GM18519 (cell line): ENCODE measurements around the gene SSNA1.

Source experiments
- ATAC-seq: cut with Tn5 transposase; IDR thresholded peaks from one replicate; pipeline ENCODE4 v1.9.1; 2021; ENCODE audit warnings: mild to moderate bottlenecking, moderate library complexity; ENCODE audit not compliant: unreplicated experiment, low FRiP score

Gene SSNA1

DNA sequence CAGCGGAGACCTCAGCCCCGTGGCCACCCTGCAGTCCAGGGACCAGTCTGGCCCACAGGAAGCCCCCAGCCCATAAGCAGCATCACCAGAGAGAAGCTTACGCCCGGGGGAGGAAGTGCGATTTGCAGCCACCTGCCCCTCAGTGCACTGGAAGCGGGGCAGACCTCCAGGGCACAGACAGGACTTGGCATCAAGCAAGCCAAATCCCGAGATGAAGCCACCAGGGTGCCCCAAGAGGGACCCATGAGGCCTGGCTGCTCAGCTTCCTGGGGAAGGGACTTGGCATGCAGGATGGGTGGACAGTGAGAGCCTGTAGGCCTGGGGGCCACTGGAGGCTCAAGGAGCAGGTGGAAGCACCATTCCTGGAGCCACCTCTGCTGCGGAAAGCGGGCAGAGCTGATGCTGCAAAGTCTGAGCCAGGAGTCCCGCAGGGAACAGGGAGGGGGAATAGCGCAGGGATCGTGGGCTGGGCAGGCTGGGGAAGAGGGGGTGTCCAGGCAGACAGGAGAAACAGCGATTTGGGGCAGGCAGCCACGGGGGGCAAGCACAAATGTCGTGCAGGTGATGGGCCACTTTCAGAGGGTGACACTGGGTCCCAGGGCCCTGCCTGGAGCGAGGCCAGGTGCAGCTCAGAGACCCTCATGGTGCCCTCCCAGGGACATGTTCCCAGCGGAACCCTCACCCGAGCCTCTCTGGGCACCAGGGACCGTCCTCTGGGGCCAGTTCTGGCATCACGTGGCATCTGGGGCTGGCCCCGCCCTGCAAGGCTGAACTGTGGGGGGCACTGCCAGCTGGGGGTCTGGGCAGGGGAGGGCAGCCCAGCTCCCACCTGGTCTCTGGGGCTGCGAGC, 21.9 kb upstream of the SSNA1 start:
- ATAC-seq, result no peak

DNA sequence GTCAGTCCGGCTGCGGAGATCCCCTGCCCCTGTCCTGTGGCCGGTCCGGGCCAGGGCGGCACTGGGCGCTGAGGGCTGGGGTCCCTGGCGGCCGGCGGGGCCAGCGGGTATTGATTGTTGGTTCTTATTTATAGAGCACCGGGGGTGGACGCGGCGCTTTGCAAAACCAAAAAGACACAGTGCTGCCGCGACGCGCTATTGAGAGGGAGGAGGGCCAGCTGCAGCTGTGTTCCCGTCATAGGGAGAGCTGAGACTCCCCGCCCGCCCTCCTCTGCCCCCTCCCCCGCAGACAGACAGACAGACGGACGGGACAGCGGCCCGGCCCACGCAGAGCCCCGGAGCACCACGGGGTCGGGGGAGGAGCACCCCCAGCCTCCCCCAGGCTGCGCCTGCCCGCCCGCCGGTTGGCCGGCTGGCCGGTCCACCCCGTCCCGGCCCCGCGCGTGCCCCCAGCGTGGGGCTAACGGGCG, 21.2 kb upstream of the SSNA1 start:
- no peak for ATAC-seq

DNA sequence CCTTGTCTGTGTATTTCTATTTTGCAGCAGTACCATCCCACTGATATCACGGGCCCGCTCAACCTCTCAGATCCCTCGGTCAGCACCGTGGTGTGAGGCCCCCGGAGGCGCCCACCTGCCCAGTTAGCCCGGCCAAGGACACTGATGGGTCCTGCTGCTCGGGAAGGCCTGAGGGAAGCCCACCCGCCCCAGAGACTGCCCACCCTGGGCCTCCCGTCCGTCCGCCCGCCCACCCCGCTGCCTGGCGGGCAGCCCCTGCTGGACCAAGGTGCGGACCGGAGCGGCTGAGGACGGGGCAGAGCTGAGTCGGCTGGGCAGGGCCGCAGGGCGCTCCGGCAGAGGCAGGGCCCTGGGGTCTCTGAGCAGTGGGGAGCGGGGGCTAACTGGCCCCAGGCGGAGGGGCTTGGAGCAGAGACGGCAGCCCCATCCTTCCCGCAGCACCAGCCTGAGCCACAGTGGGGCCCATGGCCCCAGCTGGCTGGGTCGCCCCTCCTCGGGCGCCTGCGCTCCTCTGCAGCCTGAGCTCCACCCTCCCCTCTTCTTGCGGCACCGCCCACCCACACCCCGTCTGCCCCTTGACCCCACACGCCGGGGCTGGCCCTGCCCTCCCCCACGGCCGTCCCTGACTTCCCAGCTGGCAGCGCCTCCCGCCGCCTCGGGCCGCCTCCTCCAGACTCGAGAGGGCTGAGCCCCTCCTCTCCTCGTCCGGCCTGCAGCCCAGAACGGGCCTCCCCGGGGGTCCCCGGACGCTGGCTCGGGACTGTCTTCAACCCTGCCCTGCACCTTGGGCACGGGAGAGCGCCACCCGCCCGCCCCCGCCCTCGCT, 20.5 kb upstream of the SSNA1 start:
- no peak for ATAC-seq

DNA sequence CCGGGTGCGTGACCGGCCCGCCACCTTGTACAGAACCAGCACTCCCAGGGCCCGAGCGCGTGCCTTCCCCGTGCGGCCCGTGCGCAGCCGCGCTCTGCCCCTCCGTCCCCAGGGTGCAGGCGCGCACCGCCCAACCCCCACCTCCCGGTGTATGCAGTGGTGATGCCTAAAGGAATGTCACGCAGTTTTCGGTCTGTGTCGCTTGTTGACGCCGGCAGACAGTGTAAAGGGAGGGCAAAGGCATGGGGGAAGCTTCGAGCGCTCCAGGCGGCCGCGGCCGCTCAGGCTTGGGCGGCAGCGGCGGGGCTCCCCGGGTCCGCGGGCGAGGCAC, 19.9 kb upstream of the SSNA1 start:
- ATAC-seq, result no peak

DNA sequence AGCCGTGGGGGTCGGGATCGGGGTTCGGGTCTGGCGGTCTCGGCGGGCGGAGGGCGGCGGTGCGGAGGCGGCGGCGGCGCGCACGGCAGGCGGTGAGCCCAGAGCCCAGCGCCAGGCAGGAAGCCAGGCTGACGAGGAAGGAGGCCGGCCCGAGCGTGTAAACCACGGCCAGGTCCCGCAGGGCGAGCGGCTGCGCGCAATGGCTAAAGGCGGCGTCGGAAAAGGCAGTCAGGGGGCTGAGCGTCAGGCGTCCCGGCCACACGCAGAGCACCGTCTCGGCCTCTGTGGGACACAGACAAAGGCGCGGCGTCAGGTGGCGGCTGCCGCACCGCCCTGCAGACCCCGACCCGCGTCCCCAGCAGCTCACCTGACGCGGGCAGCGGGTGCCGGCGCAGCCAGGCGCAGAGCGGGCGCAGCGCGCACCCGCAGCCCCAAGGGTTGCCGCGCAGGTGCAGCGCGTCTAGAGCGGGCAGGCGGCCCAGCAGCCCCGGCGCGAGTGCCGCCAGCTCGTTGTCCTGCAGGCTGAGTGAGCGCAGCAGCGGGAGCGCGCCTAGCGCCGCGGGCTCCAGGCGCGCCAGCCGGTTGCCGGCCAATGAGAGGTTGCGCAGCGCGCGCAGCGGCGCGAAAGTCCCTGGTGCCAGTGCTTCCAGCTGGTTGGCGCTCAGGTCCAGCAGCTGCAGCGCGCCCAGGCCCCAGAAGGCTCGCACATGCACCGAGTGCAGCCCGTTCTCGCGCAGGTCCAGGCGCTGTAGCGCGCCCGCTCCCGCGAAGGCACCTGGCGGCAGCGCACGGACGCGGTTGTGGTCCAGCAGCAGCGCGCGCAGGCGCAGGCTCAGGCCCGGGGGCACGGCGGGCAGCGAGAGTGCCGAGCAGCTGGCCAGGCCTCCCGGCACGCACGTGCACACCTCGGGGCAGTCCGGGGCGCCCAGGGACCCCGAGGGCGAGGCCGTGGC, 19.3 kb upstream of the SSNA1 start:
- no peak for ATAC-seq

DNA sequence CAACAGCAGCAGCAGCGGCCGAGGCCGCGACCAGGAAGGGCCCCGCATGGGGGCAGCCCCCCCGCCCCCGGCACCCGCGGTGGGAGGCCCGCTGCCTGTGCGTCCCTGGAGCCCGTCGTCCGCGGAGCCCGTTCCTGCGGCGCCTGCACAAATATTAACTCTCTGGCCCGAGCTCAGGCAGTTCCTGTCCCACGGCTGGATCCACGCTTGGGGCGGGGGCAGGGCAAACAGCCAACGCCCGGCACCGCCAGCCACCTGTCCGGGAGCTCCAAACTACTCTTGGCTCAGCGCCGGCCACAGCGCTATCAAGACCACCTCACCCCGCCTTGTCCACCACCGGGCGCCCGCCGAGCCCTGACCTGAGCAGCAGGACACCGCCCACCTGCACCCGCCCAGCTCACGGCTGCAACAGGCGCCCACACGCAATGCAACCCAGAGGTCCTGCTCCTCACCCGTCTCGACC, 18.5 kb upstream of the SSNA1 start, which contains the start of gene LRRC26:
TSS of gene LRRC26 (minus strand) at position 156 of the 463 bp plus-strand sequence. CDS start at position 48, 108 bp downstream.
- no peak for ATAC-seq

DNA sequence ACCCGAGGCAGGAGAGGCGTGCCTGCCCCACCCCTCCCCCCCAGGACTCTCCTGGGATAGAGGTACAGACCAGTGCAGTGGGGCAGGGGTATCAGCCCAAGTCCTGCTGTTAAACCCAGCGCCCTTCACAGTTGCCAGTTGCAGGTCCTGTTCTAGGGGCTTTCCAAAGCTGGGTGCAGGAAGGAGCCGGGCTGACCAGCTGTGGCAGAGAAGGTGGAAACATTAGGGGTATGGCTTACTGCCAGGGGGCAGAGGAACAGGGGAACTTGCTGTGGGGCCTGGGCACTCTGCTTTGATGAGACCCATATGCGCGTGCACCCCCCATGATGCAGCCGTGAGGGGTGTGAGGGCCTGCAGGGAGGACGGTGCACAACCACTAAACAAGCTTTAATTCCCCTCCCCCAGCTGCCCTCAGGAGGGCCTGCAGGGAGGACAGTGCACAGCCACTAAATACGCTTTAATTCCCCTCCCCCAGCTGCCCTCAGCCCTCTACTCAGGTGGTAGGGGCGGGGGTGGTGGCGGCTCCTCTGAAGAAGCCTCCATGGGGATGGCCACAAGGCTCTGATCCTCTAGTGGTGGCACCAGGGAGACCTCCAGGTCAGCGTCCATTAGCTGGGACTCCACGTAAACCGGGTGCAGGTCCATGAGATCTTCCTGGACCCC, 17.9 kb upstream of the SSNA1 start:
- no peak for ATAC-seq

DNA sequence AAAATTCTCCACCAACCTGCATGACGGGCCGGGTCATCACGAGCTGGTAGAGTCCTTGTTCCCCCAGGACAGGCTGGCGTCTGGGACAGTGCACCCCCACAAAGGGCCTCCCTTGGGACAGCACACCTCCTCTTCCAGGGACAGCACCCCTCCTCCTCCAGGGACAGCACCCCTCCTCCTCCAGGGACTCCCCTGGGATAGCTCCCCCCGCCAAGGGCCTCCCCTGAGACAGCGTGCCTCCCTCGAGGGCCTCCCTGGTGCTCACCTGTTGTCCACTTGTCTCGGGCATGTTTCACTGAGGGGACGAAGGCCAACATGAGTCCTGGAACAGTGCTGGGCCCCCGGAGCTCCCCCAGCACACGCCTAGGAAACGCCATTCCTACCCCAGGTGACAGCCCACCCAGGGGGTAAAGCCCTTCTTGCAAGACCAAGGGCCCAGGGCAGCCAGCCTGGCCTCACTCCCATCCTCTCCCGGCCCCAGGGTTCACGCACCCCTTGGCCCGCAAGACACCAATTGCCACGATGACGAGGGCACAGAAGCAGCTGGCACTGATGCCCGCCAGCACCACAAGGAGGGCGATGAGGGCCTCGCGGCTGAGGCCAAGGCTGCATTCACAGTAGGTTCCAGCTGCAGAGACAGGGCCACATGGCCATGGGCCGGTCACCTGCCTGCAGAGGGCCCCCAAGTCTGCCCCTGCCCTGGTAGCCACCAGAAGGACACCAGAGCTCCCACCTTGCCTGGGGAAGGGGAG, 17.2 kb upstream of the SSNA1 start:
- ATAC-seq, result no peak

DNA sequence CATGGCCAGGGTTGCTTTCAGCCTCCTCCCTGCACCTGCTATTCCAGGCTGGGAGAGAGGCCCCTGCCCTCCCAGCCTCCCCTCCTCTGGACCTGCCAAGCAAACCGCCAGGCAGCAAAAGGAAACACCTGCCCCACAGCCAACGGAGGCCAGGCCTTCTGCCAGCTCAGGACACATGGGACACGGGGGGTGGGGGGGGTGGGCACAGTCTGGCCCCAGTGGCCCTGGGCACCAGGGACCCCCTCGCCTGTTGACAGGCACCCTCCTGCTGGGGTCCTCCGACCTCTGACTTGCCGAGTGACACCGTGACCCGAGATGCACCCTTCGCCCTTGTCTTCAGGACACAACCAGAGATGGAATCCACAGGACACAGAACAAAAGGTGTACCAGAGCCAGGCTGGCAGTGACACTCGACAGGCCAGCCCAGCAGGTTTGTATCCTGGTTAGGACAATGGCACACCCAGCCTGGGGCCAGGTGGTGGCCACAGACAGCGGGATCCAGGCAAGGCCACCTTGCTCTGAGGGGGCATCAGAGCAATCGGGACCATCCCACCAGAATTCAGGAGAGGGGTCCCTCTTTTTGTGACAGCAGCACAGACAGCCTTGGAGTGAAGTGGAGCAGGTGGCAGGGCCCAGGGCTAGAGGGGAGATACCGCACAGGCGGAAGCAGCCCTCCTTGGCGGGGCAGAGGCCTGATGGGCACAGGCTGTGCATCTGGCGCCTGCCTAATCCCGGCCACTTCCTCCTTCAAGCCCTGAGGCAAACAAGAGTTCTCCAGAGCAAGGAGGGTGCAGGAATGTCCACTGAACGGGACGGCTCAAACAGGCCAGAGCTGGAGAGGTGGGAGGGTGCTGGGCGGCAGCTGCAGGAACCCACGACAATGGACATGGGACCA, 15.3 kb upstream of the SSNA1 start:
- no peak for ATAC-seq

DNA sequence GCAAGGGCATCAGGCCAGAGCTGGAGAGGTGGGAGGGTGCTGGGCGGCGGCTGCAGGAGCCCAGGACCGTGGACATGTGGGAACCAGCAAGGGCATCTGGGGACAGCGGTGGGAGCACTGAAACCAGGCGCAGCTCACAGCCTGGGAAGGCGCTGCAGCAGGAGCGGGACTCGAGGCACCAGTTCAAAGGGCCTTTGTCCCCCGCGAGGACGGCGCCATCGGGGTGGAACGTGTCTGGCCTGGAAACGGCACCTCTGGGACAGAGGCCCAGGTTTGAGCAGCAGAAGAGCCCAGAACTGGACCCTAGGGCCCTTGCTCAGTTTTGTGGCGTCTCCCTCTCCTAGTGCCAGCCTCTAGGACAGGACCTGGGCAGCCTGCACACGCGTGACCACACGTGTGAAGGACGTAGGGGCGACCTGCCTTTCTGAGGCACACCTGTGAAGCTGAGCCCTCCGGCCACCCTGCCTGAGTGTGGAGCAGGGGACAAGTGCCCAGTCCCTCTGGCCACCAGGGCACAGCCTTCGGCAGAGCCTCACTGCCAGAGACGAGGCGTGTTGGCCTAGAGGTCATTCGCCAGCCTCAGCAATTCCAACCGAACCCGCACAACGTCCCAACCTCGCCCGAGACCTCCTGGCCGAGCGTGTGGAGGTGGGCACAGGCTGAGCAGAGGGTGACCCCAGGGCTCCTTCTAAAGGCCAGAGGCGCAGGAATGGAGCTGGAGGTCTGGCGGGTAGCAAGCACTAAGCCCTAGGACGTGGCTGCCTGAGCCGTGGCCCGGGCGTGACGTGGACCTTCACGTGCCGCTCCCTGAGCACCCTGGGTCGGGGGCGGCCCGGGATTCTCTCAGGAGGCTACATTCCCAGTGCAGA, 14.4 kb upstream of the SSNA1 start:
- no peak for ATAC-seq

DNA sequence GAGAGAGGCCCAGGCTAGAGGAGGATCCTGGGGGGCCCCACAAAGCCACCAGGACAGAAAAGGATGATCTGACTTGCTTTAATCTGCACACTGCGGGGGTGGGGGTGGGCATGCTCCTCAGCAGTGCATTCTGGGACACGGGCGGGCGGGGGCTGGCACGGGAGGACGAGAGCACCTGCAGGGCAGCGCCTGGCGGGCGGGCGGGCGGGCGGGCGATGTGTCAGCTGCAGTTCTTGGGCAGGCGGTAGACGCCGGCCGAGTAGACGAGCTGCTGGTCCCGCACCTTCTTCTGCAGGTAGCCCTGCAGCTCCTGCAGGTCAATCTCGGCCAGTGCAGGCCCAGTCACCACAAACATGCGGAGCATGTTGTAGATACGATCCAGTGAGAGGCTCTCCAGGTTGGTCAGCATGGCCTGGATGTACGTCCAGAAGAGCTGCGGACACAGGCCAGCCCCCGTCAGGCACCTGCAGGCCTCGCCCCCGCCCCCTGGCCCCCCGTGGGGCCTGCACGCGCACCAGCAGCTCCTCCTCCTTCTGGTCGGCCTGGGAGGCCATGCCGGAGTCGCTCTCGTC, 13.7 kb upstream of the SSNA1 start:
- no peak for ATAC-seq

DNA sequence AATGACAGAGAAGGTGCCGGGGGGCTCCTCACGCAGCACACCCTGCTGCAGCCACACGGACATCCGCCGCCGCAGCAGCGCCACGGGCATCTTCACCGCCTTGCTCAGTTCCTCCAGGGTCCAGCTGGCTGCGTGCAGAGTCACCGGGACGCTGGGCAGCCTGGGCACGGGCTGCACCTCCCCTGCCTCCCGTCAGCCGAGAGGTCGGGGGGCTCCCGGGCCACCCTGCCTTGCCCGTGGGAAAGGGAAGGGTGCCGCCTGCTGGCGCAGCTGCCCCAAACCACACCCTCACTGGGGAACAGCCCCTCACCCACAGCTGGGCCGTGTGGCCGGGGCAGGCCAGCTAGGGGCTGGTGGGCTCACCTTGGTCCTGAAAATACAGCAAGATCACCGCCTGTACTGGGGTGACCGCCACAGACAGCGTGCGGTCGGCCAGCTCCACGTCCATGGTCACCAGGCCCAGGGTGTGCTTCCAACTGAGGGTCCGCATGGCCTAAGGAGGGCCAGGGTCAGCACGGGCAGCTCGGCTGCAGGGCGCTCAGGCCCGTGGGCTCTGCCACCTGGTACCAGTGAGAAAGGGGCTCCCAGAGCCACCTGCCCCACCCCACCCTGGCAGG, 13.0 kb upstream of the SSNA1 start:
- no peak for ATAC-seq

DNA sequence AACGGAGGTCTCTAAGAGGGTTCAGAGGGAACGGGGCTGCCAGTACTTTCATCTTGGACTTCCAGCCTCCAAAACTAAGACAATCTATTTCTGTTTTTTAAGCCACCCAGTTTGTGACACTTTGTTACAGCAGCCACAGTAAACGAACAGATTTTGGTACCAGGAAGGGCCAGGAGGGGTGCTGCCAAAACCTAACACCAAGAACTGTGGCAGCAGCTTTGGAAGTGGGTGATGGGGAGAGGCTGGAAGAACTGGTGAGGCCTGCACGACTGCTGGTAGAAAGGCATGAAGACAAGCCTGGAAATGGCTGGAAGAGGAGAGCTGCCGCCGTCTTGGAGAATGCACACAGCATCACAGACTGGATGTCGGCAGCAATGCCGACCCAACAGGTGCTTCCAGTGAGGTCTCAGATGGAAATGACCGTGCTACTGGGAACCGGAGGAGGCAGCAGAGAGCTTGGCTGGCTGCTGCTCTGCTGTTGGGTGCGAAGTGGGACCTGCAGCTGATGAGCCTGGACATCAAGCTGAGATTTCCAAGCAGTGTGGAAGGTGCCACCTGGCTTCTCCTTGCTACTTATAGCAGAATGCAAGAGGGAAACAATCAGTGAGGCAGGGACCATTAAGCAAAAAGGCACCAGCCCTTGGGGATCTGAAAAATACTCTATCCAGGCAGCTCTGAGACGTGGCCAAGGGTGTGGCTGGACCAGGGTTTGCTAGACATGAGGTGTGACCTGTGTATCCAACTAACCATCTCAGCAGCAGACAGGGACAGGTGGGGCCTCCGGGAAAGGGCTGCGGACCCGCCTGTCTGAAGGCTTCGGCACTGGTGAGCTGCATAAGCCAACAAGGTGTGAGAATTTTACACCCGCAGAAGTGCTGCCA, 11.9 kb upstream of the SSNA1 start:
- no peak for ATAC-seq

DNA sequence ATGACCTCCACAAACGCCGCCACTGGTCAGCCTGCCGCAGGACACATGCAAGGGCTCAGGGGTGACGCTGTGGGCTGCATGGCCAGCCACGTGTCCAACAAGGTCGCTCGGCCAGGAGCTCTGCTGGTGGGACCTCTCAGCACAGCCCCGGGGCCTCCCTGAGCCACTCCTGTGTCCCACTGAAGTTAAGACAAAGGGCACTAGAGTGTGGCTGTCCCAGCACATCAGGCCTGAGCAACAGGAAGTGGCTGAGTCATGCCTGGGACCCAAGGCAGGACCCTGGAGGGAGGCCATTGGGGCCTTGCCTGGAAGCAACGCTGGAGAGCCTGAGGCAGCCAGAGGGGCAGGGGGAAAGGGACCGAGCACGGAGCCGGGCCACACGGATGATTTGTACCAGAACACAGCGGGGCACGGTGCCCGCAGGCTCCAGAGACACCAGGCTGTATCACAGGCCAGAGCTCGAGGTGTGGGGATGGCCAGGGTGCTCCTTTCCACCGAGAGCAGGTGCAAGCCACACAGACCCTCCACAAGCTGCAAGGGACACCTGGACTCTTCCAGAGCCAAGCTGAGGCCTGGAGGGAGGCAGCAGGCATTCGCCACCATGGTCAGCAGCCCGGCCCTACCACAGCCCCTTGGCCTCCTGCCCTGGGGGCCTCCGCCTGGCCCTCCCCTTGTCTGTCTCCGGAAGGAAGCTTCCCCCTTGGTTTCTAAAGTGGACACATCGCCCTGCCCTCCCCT, 10.1 kb upstream of the SSNA1 start:
- no peak for ATAC-seq
